Activated CD8-positive, alpha-beta memory T cell treated with anti-CD3 and anti-CD28 coated beads, Interleukin-2, amount 50 U/mL, for 1 hour (primary cell): ENCODE measurements around the gene ABCB10.
"Not testable (repeated sequence)": the region's sequence is repeated elsewhere in the genome, so short reads cannot be mapped to it uniquely, and the experiment has no call there.

Experiments used
- DNase-seq: peaks from one replicate; pipeline ENCODE4 v3.0.0-alpha.2; 2020; ENCODE audit errors: extremely low read depth

The ABCB10 gene

GRCh38 chr1:229572286-229572685, 13.8 kb upstream of the ABCB10 start:
- DNase-seq = no peak

GRCh38 chr1:229570891-229571516, 12.5 kb upstream of the ABCB10 start:
- DNase-seq = no peak

GRCh38 chr1:229570305-229570704, 11.8 kb upstream of the ABCB10 start:
- DNase-seq = no peak

- no peak for DNase-seq
Measured at GRCh38 chr1:229567109-229567868, 8.8 kb upstream of the ABCB10 start.

DNA sequence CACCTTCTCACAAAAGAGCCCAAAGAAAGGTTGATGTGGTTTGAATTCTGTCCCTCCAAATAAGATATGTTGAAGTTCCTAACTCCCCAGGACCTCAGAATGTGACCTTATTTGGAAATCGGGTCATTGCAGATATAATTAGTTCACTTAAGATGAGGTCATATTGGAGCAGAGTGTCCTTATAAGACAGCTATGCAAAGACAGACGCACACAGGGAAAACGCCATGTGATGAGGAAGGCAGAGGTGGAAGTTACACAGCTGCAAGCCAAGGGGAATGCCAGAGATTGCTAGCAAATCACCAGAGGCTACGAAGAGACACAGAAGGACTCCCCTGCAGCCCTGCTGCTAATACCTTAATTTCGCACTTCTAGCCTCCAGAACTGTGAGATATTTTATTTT, 5.2 kb upstream of the ABCB10 start:
- no peak for DNase-seq

DNA sequence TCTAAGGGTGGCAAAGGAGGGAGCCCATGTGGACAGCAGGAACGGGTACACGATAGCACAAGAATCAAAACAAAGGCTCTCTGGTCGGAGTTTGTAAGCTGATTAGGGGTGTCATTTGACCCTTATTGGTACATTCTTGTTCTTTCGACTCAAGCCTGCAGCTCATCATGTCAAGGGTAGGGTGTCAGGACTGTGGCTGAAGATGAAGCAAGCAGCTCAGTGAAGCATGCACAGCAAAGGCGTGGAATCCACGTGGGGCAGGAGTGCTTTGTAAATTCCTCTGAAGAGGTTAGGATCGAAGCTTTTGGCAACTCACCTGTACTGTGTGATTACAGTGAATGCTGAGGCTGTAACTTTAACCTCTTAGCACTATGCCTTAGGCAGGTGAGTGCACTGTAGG, 4.7 kb upstream of the ABCB10 start:
- no peak for DNase-seq

- DNase-seq = no peak
Measured at GRCh38 chr1:229562686-229563085, 4.2 kb upstream of the ABCB10 start.

DNA sequence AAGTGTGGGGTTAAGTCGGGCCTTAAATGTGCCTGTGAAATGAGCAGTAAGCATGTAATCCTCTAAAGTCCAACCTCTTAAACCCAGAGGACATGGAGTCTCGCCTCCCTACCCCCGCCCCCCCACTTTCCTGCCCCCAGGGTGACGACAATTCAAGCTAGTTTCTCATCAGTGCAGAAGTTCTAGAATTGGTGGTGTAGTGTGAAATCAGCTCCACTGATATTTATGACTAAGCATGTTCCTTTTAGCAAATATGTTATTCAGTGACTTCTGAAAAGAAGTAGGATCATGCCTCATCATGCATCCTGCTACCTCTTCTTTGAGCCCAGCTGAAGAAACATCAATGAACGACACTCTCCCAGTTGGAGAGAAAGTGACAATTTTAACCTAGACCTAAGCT, 2.6 kb upstream of the ABCB10 start:
- no peak for DNase-seq

GRCh38 chr1:229560124-229560523, 1.6 kb upstream of the ABCB10 start:
- not testable (repeated sequence) for DNase-seq

GRCh38 chr1:229559336-229559801, 862 bp upstream of the ABCB10 start:
- DNase-seq = not testable (repeated sequence)

GRCh38 chr1:229557913-229558414, 543 bp downstream of the ABCB10 start:
- DNase-seq = no peak

- no peak for DNase-seq
Measured at GRCh38 chr1:229557200-229557850, 1.2 kb downstream of the ABCB10 start.

- DNase-seq = no peak
Measured at GRCh38 chr1:229554886-229555621, 3.5 kb downstream of the ABCB10 start.

DNA sequence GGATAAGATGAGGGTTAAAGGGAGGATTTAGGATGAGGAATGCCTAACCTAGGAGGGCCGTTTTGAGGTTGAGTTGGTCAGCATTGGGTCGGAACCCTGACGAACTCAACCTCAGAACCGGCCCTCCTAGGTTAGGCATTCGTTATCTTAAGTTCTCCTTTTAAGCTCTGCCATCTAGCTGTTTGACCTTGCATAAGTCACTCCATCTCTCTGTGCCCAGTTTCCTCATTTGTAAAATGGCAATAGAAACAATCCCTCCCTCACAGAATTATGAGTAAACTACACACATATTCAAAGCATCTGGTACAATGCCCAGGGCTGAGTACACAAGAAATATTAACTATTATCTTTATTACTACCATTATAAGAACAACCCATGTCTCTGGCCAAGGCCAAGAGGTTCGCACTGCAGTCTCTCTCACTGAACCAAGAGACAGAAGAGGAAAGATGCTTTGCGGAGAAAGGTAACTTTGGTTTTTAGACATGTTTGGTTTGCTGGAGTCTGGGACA, 4.8 kb downstream of the ABCB10 start:
- DNase-seq = no peak

DNA sequence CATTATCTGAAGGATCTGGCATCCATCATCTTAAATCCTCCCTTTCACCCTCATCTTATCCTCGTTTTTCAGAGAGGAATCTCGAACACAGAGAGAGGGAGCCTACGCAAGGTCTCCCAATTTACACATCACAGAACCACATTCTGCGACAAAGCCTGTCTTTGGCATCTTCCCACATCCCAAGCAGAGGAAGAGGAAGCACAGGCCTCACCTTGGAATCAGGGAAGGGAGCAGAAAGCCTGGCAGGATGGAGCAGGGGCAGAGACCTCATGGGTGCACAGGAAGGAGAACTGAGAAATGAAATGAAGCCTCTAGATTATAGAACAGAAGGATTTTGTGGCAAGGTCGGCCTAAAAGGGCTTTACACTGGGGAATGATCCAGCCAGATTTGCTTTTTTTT, 5.8 kb downstream of the ABCB10 start:
- no peak for DNase-seq

GRCh38 chr1:229550812-229551567, 7.5 kb downstream of the ABCB10 start:
- no peak for DNase-seq

DNA sequence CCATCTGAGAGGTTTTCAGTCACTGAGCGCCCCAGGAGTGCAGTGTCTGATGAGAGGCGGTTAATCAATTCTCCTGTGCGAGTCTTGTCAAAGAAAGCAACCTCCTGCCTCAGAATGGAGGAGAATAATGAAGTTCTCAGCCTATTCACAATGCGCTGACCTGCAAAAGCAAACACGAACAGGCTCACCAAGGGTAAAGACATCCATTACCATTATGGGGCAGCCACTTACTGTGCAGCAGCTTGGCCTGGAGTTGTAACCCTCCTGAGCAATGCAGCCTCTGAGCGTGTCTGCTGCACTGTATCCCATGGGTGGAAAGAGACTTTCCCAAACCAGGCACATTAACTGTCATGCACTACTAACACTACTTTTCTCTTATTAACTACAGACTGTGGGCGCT, 11.0 kb downstream of the ABCB10 start:
- DNase-seq = no peak

DNA sequence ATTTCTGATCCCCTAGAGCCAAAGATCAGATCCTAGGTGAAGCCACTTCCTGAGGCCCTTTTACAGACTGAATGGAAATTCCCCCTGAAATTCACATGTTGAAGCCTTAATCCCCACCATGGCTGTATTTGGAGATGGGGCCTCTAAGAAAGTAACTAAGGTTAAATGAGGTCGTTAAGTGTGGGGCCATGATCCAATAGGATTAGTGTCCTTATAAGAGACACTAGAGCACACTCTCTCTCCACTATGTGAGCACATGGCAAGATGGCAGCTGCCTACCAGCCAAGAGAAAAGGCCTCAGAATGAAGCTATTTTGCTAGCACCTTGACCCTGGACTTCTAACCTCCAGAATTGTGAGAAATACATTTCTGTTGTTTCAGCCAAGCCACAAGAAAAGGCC, 13.9 kb downstream of the ABCB10 start:
- no peak for DNase-seq

- DNase-seq = no peak
Measured at GRCh38 chr1:229539863-229540506, 18.5 kb downstream of the ABCB10 start.

GRCh38 chr1:229538945-229539344, 19.6 kb downstream of the ABCB10 start:
- DNase-seq = no peak

GRCh38 chr1:229537894-229538293, 20.6 kb downstream of the ABCB10 start:
- no peak for DNase-seq
